Caco-2 (cell line): Measurements from ENCODE around the gene WASF3. TPM values are rescaled to one million over a fixed set of nuclear protein-coding genes. Genes with fewer than 3 reads are reported as not detected.

Source experiments
- BruUV-seq: library from RNA; stranded (reverse); fragments of 400-500 nt; replicated peaks from 2 replicates; lab custom pipeline; 2021; lab: Mats Ljungman, UMichigan
- CTCF ChIA-PET: fragments of 300-600 bp; sonication (Branson Sonifier 250); formaldehyde crosslinking; loops from one replicate; lab custom pipeline; 2022; ENCODE audit warnings: antibody characterized with exemption; lab: Charles Lee
- POLR2A ChIA-PET: fragments of 300-600 bp; sonication (Branson Sonifier 250); formaldehyde crosslinking; loops from one replicate; lab custom pipeline; 2022; ENCODE audit warnings: antibody characterized with exemption; lab: Charles Lee
- DNase-seq, 2 experiments: peaks; one replicate each; pipeline versions ENCODE4 v3.0.0 to v3.0.0-alpha.2; 2020 to 2022
- H3K27me3 ChIP-seq: replicated peaks from 2 replicates; pipeline ENCODE4 v1.6.0; 2011; ENCODE audit warnings: low read length; ENCODE audit not compliant: control insufficient read depth, insufficient read depth
- H3K36me3 ChIP-seq: 2 replicates; pipeline ENCODE4 v1.5.1; 2011; ENCODE audit warnings: low read length; ENCODE audit not compliant: control insufficient read depth, insufficient read depth
- H3K4me1 ChIP-seq: fragments of 250-450 bp; sonication (Bioruptor Pico); 2 replicates; pipeline ENCODE4 v1.5.1; 2020; ENCODE audit warnings: mild to moderate bottlenecking
- H3K4me3 ChIP-seq: 2 replicates; pipeline ENCODE4 v1.5.1; 2011; ENCODE audit warnings: low read depth, mild to moderate bottlenecking, control low read depth, low read length
- H3K9me3 ChIP-seq: fragments of 250-450 bp; sonication (Bioruptor Pico); 2 replicates; pipeline ENCODE4 v1.5.1; 2020; ENCODE audit warnings: mild to moderate bottlenecking, moderate library complexity
- H3K27ac Mint-ChIP-seq: one replicate; pipeline ENCODE4 v1.8.0; 2022; ENCODE audit warnings: mixed read lengths; ENCODE audit not compliant: unreplicated experiment
- H3K27me3 Mint-ChIP-seq: one replicate; pipeline ENCODE4 v1.8.0; 2022; ENCODE audit warnings: mixed read lengths; ENCODE audit not compliant: insufficient read depth, unreplicated experiment
- H3K36me3 Mint-ChIP-seq: one replicate; pipeline ENCODE4 v1.8.0; 2022; ENCODE audit warnings: mild to moderate bottlenecking, mixed read lengths; ENCODE audit not compliant: insufficient read depth, unreplicated experiment
- H3K4me1 Mint-ChIP-seq: one replicate; pipeline ENCODE4 v1.8.0; 2022; ENCODE audit warnings: low read depth, mixed read lengths; ENCODE audit not compliant: unreplicated experiment
- H3K4me3 Mint-ChIP-seq: one replicate; pipeline ENCODE4 v1.8.0; 2022; ENCODE audit warnings: mild to moderate bottlenecking, moderate library complexity, mixed read lengths; ENCODE audit not compliant: unreplicated experiment
- H3K9me3 Mint-ChIP-seq: one replicate; pipeline ENCODE4 v1.8.0; 2022; ENCODE audit warnings: mixed read lengths; ENCODE audit not compliant: unreplicated experiment
- CTCF ChIP-seq, 2 experiments: fragments of 200-600 bp in 1 of 2; IDR thresholded peaks; 1 replicate in 1 of 2; 2 replicates in 1 of 2; pipeline versions ENCODE4 v1.5.1 to v1.8.0; 2011 to 2022; ENCODE audit warnings: antibody characterized with exemption in 1 of 2, control low read depth in 1 of 2, inconsistent platforms in 1 of 2, low read depth in 1 of 2, low read length in 1 of 2, mild to moderate bottlenecking in 1 of 2, moderate library complexity in 1 of 2; ENCODE audit not compliant: insufficient read depth in 1 of 2, severe bottlenecking in 1 of 2, unreplicated experiment in 1 of 2
- intact Hi-C: fragments of 100-400 bp; cut with micrococcal nuclease; formaldehyde crosslinking; loops from one replicate; pipeline ENCODE4 v1.10.0; 2022; ENCODE audit not compliant: unreplicated experiment
- total RNA-seq: library from RNA; stranded (reverse); gene quantifications from 2 replicates; pipeline ENCODE4 v1.2.3, GENCODE V29; 2022

The WASF3 gene
- total RNA-seq, 1 experiment from 2014 or later = not detected

- POLR2A ChIA-PET = no interaction called here
These were observed 57.2 kb downstream of the WASF3 start for GRCh38 chr13:26614721-26615120.

GRCh38 chr13:26616126-26616525 is 58.6 kb downstream of the WASF3 start:
- no peaks in the 10 kb centered on the region for H3K9me3 ChIP-seq
- Mint-ChIP-seq H3K9me3 (no peaks in the 10 kb centered on the region), H3K36me3 (no peaks in the 10 kb centered on the region), H3K27me3 (peaks cover 20% of the 10 kb centered on the region), H3K4me3 (no peak overlapping the region), H3K4me1 (no peaks in the 10 kb centered on the region), H3K27ac (no peak overlapping the region)
- TF ChIP-seq CTCF (IDR thresholded peaks at IDR 0.05; ENCODE audit: insufficient read depth in 1 of 2, low read depth in 1 of 2, low read length in 1 of 2, severe bottlenecking in 1 of 2, unreplicated experiment in 1 of 2) = no peak
- intact Hi-C loops = no loop called here
- no TSS peak for BruUV-seq
- CTCF ChIA-PET = no interaction called here
- POLR2A ChIA-PET = no interaction called here
- H3K4me3 ChIP-seq = no peak overlapping the region
- no peaks in the 10 kb centered on the region for H3K4me1 ChIP-seq
- H3K36me3 ChIP-seq = no peaks in the 10 kb centered on the region
- no peak for DNase-seq
- no peaks in the 10 kb centered on the region for H3K27me3 ChIP-seq

More at GRCh38 chr13:26614721-26615120, 57.2 kb downstream of the WASF3 start:
- Histone ChIP-seq H3K9me3 (no peaks in the 10 kb centered on the region), H3K36me3 (no peaks in the 10 kb centered on the region), H3K4me3 (no peak overlapping the region), H3K27me3 (no peaks in the 10 kb centered on the region), H3K4me1 (no peaks in the 10 kb centered on the region)
- CTCF ChIA-PET = no interaction called here
- BruUV-seq = no TSS peak
- Mint-ChIP-seq H3K27me3 (peaks cover 30% of the 10 kb centered on the region), H3K36me3 (no peaks in the 10 kb centered on the region), H3K27ac (no peak overlapping the region), H3K4me3 (no peak overlapping the region), H3K9me3 (no peaks in the 10 kb centered on the region), H3K4me1 (no peaks in the 10 kb centered on the region)
- no peak for TF ChIP-seq CTCF (IDR thresholded peaks at IDR 0.05; ENCODE audit: insufficient read depth in 1 of 2, low read depth in 1 of 2, low read length in 1 of 2, severe bottlenecking in 1 of 2, unreplicated experiment in 1 of 2)
- intact Hi-C loops = no loop called here
- DNase-seq = no peak

DNA sequence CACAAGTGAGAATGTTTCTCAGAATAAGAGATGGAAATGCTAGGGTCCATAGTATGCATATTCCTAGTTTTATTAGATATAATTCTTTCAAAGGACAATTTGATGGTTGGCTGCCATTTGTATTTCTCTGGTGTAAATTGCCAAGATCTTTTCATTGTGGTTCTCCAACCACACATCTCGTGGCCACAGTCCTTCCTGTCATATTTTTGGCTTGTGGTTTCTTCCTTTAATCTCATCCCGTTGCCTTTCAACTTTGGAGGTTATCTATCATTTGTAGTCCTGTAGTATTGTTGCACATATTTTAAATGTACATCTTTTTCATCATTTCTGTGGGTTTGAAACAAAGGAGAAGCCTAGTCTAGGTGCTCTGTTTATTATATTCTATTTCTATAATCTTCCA is 61.2 kb downstream of the WASF3 start:
- no peaks in the 10 kb centered on the region for H3K27me3 ChIP-seq
- TF ChIP-seq CTCF (IDR thresholded peaks at IDR 0.05; ENCODE audit: insufficient read depth in 1 of 2, low read depth in 1 of 2, low read length in 1 of 2, severe bottlenecking in 1 of 2, unreplicated experiment in 1 of 2) = no peak
- no peaks in the 10 kb centered on the region for H3K9me3 ChIP-seq
- intact Hi-C loops = no loop called here
- Mint-ChIP-seq H3K4me3 (no peak overlapping the region), H3K4me1 (peaks cover 5% of the 10 kb centered on the region), H3K36me3 (no peaks in the 10 kb centered on the region), H3K27ac (no peak overlapping the region), H3K9me3 (peaks cover 8% of the 10 kb centered on the region), H3K27me3 (peaks cover 16% of the 10 kb centered on the region)
- ChIA-PET CTCF (no interaction called here), POLR2A (no interaction called here)
- H3K4me3 ChIP-seq = no peak overlapping the region
- 0 out of 2 replicates have a peak, but pooled peaks cover 5% of the 10 kb centered on the region for H3K4me1 ChIP-seq
- no TSS peak for BruUV-seq
- no peak for DNase-seq
- no peaks in the 10 kb centered on the region for H3K36me3 ChIP-seq
